GM12874 (cell line): ENCODE measurements around the gene AHCTF1.

ENCODE experiments used
- TF ChIP-seq, protein P1 (sequence below): IDR thresholded peaks from 2 replicates; pipeline ENCODE4 v1.5.1; 2011; ENCODE audit warnings: low read depth, mild to moderate bottlenecking, control low read depth, low read length, moderate library complexity; ENCODE audit not compliant: insufficient read depth

AHCTF1 gene

DNA sequence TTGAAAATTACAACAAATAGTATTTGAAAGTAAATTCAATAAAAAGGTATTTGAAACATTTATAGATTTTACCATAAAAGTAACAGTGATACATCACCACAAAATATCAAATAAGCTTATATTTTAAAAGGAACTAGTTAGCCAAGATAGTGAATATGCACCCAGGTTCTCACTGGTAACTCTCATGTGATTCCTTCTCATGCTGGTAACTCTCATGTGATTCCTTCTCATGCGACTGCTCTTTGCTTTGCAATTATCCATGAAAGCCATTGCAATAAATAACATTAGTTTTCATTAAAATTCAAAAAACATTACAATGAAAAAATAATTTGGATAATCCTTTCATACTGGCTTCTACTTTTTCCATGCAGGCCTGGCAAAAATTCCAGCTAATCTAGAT lies 75.4 kb downstream of the AHCTF1 start:
- TF ChIP-seq, protein P1, sequence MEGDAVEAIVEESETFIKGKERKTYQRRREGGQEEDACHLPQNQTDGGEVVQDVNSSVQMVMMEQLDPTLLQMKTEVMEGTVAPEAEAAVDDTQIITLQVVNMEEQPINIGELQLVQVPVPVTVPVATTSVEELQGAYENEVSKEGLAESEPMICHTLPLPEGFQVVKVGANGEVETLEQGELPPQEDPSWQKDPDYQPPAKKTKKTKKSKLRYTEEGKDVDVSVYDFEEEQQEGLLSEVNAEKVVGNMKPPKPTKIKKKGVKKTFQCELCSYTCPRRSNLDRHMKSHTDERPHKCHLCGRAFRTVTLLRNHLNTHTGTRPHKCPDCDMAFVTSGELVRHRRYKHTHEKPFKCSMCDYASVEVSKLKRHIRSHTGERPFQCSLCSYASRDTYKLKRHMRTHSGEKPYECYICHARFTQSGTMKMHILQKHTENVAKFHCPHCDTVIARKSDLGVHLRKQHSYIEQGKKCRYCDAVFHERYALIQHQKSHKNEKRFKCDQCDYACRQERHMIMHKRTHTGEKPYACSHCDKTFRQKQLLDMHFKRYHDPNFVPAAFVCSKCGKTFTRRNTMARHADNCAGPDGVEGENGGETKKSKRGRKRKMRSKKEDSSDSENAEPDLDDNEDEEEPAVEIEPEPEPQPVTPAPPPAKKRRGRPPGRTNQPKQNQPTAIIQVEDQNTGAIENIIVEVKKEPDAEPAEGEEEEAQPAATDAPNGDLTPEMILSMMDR: no peak

DNA sequence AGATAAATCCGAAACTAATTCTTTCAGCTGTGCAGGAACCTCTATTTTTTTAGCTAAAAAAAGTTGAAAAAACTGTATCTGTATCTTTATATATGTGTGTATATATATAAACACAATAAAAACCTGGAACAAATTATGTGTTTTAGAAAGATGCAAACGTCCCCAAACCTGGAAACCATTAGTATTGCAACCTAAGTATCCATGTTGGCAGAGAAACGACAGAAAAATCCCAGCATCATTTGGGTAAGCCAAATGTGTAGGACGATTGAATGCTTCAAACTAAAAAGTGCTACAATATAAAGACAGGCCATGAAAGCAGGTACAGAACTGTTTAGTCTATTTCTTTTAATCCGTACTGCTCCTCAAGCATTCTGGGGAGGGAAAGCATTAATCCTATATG lies 87.9 kb downstream of the AHCTF1 start:
- TF ChIP-seq, protein P1: no peak

DNA sequence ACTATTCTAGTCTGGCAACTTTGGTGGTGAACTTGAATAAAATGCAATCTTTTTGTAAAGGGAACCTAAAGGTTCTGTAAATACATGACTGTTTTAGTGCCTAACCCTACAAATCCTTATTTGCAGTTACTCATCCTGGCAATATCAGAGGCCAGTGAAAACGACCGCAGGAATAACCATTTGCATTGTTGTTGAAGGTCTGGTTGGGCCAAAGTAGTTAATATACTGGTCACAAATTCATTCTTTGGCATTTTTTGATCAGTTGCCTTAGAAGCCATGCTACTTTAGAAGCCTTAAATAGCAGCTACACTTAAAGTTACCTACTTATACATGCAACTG lies 93.7 kb downstream of the AHCTF1 start:
- TF ChIP-seq, protein P1: no peak

DNA sequence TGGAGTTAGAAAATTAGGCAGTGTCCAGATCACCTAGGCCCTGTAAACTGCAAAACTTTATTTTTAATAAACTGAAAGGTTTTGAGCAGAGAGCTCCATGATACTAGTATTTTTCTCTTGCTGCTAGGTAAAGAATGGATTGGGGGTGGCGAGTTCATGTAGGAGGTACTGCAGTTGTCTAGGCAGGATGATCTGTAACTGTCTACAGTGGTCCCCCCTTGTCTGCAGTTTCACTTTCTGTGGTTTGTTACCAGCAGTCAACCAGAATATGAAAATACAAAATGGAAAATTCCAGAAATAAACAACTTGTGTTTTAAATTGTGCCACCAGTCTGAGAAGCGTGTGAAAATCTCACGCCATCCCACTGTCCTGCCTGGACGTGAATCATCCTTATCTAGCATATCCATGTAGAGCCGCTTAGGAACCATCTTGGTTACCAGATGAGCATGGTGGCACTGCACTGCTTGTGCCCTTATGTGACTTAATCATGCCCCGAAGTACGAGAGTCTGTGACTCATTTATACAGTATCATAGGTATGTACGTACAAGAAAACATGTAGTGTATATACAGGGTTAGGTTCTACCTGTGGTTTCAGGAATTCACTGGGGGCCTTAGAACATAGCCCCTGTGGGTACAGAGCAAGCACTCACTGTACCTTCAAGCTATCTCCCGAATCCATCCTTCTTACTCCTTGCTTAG lies 94.2 kb downstream of the AHCTF1 start:
- TF ChIP-seq, protein P1: no peak

DNA sequence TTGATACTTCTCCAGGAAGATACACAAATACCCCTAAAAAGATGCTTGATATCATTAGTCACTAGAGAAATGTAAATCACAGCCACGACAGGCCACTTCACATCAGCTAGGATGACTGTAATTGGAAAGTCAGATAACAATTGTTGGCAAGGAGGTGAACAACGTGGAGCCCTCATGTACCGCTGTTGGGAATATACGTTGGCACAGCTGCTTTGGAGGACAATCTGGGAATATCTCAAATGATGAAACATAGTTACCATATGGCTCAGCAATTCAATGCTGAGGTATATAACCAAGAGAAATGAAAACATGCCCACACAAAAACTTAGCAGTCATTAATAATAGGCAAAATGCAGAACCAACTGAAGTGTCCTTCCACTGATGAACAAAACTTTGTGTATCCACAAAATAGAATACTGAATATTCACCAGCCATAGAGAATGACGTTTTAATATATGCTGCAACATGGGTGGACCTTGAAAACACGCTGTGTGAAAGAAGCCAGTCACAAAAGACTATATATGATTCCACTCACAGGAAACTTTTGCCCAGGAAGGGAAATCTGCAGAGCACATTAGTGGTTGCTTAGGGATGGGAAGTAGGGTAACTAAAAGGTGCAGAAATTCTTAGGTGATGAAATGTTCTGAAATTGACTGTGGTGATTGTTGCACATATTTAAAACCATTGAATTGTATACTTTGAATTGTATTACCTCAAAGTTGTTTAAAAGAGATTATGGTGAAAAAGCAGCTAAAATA lies 95.4 kb downstream of the AHCTF1 start:
- TF ChIP-seq, protein P1: no peak

DNA sequence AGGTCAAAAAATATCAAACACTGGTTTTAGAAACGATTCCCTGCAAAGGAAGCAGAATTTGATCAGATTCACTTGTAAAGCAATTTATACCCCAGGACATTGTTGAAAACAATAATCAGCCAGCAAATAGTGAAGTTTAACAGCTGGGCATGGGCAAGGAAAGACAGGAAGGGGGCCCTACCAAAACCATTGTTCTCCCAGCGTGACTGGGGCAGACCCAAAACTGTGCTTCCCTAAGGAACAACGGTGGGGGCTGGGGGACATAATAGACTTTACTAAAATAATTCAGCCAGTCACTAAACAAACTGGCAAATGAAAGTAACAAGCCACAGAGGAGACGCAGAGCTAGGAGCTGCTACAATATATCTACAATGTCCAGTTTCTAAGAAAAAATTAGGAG lies 100.2 kb downstream of the AHCTF1 start:
- TF ChIP-seq, protein P1: no peak

DNA sequence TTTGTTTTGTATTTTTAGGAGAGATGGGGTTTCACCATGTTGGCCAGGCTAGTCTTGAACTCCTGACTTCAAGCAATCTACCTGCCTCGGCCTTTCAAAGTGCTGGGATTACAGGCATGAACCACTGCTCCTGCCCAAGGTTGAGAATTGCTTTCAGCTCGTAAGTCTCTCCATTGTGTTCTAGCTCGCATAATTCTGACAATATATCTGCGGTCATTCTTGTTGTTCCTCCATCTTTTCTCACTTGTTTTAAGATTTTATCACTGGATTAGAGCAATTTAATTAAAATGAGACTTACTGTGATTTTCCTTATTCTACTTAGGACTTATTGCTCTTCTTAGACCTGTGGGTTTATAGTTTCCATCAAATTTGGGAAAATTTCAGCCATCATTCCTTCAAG lies 102.9 kb downstream of the AHCTF1 start:
- TF ChIP-seq, protein P1: no peak
